ENCODE results near the gene TLCD3B. TPM values are rescaled to one million over a fixed set of nuclear protein-coding genes. Genes with fewer than 3 reads are reported as not detected.
"Not testable (repeated sequence)": the region's sequence is repeated elsewhere in the genome, so short reads cannot be mapped to it uniquely, and the experiment has no call there.

TLCD3B gene
- polyA plus RNA-seq, 2 donors, result 0.04 to 0.16 TPM

DNA sequence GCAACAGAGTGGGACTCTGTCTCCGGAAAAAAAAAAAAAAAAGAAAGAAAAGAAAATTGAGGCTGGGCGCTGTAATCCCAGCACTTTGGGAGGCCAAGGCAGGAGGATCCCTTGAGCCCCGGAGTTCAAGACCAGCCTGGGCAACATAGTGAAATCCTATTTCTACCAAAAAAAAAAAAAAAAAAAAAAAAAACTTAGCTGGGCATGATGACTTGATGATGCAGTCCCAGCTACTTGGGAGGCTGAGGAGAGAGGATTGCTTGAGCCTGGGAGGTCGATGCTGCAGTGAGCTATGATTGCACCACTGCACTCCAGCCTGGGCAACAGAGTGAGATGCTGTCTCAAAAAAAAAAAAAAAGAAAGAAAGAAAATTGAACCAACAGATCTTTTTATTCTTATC is 13.1 kb downstream of the TLCD3B start:
- H3K27me3 ChIP-seq (ENCODE audit: control insufficient read depth in 1 of 2, insufficient read depth in 2 of 2, low read length in 2 of 2); H3K4me1 ChIP-seq (ENCODE audit: control insufficient read depth in 2 of 2, insufficient read depth in 2 of 2, low read length in 1 of 2); H3K9me3 ChIP-seq (ENCODE audit: control insufficient read depth in 2 of 2, insufficient read depth in 1 of 2, low read depth in 1 of 2, low read length in 1 of 2); H3K4me3 ChIP-seq (ENCODE audit: low read depth in 1 of 2, low read length in 2 of 2); H3K36me3 ChIP-seq (ENCODE audit: control insufficient read depth in 2 of 2, insufficient read depth in 2 of 2, low read length in 1 of 2); H3K27ac ChIP-seq (ENCODE audit: low read depth in 2 of 2, low read length in 1 of 2): not testable (repeated sequence)
- 82 to 88% methylated on average over 3 to 4 of the region's 4 CpGs for WGBS, 2 donors

DNA sequence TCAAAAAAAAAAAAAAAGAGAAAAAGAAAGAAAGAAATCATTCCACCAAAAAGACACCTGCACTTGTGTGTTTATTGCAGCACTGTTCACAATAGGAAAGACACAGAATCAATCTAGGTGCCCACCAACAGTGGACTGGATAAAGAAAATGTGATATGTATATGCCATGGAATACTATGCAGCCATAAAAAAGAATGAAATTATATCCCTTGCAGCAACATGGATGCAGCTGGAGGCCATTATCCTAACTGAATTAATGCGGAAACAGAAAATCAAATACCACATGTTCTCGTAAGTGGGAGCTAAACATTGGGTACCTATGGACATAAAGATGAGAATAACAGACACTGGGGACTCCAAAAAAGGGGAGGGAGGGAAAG is 13.8 kb downstream of the TLCD3B start:
- 95 to 96% methylated on average over 2 of the region's 2 CpGs for WGBS, 2 donors
- Histone ChIP-seq H3K4me3 (ENCODE audit: low read depth in 1 of 2, low read length in 2 of 2) (no peak overlapping the region), H3K4me1 (ENCODE audit: control insufficient read depth in 2 of 2, insufficient read depth in 2 of 2, low read length in 1 of 2) (peaks cover 0 to 7% of the 10 kb centered on the region in 2 donors), H3K27ac (ENCODE audit: low read depth in 2 of 2, low read length in 1 of 2) (no peak overlapping the region), H3K36me3 (ENCODE audit: control insufficient read depth in 2 of 2, insufficient read depth in 2 of 2, low read length in 1 of 2) (no peaks in the 10 kb centered on the region), H3K9me3 (ENCODE audit: control insufficient read depth in 2 of 2, insufficient read depth in 1 of 2, low read depth in 1 of 2, low read length in 1 of 2) (no peaks in the 10 kb centered on the region), H3K27me3 (ENCODE audit: control insufficient read depth in 1 of 2, insufficient read depth in 2 of 2, low read length in 2 of 2) (no peaks in the 10 kb centered on the region)

DNA sequence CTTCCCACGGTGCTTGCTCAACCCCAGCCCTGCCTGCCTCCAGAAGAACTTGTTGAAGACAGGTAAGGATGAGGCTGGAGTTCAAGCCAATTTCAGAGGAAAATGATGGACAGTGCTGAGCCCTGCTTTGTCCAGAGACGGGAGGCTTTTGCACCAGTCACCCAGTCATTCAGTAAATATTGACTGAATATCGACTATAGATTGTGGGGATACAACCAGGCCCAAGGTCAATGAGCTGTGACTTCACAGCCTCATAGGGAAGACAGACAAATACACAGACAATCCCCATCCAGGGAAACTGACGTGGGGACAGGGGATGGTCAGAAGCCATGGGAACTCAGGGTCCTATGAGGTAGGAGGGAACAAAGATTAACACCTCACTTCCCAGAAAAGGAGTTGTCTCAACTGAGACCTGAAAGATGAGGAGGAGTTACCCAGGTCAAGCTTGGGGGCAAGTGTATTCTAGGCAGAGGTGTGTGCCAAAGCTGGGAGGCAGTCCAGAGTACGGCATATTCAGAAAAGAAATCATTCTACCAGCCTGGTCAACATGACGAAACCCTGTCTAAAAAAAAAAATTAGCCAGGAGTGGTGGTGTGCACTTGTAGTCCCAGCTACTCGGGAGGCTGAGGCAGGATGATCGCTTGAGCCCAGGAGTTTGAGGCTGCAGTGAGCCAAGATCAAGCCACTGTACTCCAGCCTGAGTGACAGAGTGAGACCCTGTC is 14.4 kb downstream of the TLCD3B start:
- Histone ChIP-seq H3K9me3 (ENCODE audit: control insufficient read depth in 2 of 2, insufficient read depth in 1 of 2, low read depth in 1 of 2, low read length in 1 of 2) (no peaks in the 10 kb centered on the region), H3K36me3 (ENCODE audit: control insufficient read depth in 2 of 2, insufficient read depth in 2 of 2, low read length in 1 of 2) (no peaks in the 10 kb centered on the region), H3K27ac (ENCODE audit: low read depth in 2 of 2, low read length in 1 of 2) (no peak overlapping the region), H3K4me1 (ENCODE audit: control insufficient read depth in 2 of 2, insufficient read depth in 2 of 2, low read length in 1 of 2) (peaks cover 0 to 6% of the 10 kb centered on the region in 2 donors), H3K27me3 (ENCODE audit: control insufficient read depth in 1 of 2, insufficient read depth in 2 of 2, low read length in 2 of 2) (peaks cover 0 to 3% of the 10 kb centered on the region in 2 donors), H3K4me3 (ENCODE audit: low read depth in 1 of 2, low read length in 2 of 2) (no peak overlapping the region)
- WGBS, 2 donors, result 70 to 72% methylated on average over 8 of the region's 8 CpGs

DNA sequence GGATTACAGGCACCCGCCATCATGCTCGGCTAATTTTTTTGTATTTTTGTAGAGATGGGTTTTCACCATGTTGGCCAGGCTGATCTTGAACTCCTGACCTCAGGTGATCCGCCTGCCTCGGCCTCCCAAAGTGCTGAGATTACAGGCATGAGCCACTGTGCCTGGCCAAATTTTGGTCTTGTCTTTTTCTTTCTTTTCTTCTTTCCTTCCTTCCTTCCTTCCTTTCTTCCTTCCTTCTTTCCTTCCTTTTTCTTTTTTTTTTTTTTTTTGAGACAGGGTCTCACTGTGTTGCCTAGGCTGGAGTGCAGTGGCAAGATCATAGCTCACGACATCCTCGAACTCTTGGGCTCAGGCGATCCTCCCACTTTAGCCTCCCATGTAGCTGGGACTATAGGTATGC is 15.6 kb downstream of the TLCD3B start:
- H3K9me3 ChIP-seq (ENCODE audit: control insufficient read depth in 2 of 2, insufficient read depth in 1 of 2, low read depth in 1 of 2, low read length in 1 of 2); H3K4me3 ChIP-seq (ENCODE audit: low read depth in 1 of 2, low read length in 2 of 2); H3K36me3 ChIP-seq (ENCODE audit: control insufficient read depth in 2 of 2, insufficient read depth in 2 of 2, low read length in 1 of 2); H3K27ac ChIP-seq (ENCODE audit: low read depth in 2 of 2, low read length in 1 of 2); H3K4me1 ChIP-seq (ENCODE audit: control insufficient read depth in 2 of 2, insufficient read depth in 2 of 2, low read length in 1 of 2): not testable (repeated sequence)
- WGBS, 2 donors, result 87 to 89% methylated on average over 7 of the region's 7 CpGs
- peaks cover 0 to 11% of the 10 kb centered on the region in 2 donors for H3K27me3 ChIP-seq (ENCODE audit: control insufficient read depth in 1 of 2, insufficient read depth in 2 of 2, low read length in 2 of 2)

DNA sequence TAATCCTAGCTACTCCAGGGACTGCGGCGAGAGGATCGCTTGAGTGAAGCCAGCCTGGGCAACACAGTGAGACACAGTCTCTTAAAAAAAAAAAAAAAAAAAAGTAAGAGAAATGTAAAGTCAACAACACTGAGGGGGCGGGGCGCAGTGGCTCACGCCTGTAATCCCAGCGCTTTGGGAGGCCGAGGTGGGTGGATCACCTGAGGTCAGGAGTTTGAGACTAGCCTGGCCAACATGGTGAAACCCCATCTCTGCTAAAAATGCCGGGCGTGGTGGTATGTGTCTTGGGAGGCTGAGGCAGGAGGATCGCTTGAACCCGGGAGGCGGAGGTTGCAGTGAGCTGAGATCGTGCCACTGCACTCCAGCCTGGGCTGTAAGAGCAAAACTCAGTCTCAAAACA is 18.5 kb downstream of the TLCD3B start:
- H3K9me3 ChIP-seq (ENCODE audit: control insufficient read depth in 2 of 2, insufficient read depth in 1 of 2, low read depth in 1 of 2, low read length in 1 of 2); H3K27ac ChIP-seq (ENCODE audit: low read depth in 2 of 2, low read length in 1 of 2); H3K4me3 ChIP-seq (ENCODE audit: low read depth in 1 of 2, low read length in 2 of 2); H3K36me3 ChIP-seq (ENCODE audit: control insufficient read depth in 2 of 2, insufficient read depth in 2 of 2, low read length in 1 of 2): not testable (repeated sequence)
- peaks cover 0 to 15% of the 10 kb centered on the region in 2 donors for H3K27me3 ChIP-seq (ENCODE audit: control insufficient read depth in 1 of 2, insufficient read depth in 2 of 2, low read length in 2 of 2)
- H3K4me1 ChIP-seq (ENCODE audit: control insufficient read depth in 2 of 2, insufficient read depth in 2 of 2, low read length in 1 of 2), result peaks cover 6 to 12% of the 10 kb centered on the region in 2 donors
- WGBS, 2 donors, result 83 to 85% methylated on average over 14 of the region's 14 CpGs

DNA sequence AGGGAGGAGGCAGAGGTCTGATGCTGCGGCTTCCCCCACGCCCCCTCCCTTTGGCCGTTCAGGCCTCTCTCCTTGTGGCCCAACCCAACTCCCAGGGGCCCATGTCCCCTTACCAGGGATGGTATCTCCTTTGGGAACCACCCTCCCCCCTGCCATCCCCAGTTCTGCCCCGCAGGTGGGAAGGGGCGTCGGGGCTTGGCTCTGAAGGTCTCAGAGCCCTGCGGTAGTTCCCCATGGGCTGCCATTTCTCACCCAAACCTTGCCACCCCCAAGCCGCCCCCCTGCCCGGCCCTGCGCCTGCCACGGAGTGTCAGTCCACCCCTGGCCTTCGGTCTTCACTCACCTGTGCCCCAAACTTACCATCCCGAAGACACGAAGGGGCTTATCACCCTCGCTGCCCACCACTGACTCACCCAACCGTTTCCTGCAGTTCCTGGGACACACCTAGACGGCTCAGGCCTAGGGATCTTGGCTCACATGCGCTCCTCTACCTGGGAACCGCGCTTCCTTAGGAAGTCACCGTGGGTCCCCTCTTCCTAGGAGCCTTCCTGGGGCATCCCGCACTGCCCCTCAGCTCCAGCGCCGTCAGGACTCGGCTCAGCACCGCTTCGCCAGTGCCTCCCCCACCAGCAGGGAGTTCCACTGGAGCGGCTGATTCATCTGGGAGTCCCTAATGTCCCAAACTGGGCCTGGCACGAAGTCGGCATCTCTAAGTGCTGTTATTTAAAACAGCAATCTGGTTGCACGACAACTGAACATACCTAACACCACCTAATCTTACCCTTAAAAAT is 19.2 kb downstream of the TLCD3B start:
- 28 to 32% methylated on average over 31 of the region's 31 CpGs for WGBS, 2 donors
- Histone ChIP-seq H3K27me3 (ENCODE audit: control insufficient read depth in 1 of 2, insufficient read depth in 2 of 2, low read length in 2 of 2) (peaks cover 0 to 15% of the 10 kb centered on the region in 2 donors), H3K27ac (ENCODE audit: low read depth in 2 of 2, low read length in 1 of 2) (no peak overlapping the region), H3K4me1 (ENCODE audit: control insufficient read depth in 2 of 2, insufficient read depth in 2 of 2, low read length in 1 of 2) (peaks cover 6 to 12% of the 10 kb centered on the region in 2 donors), H3K36me3 (ENCODE audit: control insufficient read depth in 2 of 2, insufficient read depth in 2 of 2, low read length in 1 of 2) (no peaks in the 10 kb centered on the region), H3K9me3 (ENCODE audit: control insufficient read depth in 2 of 2, insufficient read depth in 1 of 2, low read depth in 1 of 2, low read length in 1 of 2) (no peaks in the 10 kb centered on the region), H3K4me3 (ENCODE audit: low read depth in 1 of 2, low read length in 2 of 2) (peak overlapping the region in 1 of 2 donors; percentile 36)

DNA sequence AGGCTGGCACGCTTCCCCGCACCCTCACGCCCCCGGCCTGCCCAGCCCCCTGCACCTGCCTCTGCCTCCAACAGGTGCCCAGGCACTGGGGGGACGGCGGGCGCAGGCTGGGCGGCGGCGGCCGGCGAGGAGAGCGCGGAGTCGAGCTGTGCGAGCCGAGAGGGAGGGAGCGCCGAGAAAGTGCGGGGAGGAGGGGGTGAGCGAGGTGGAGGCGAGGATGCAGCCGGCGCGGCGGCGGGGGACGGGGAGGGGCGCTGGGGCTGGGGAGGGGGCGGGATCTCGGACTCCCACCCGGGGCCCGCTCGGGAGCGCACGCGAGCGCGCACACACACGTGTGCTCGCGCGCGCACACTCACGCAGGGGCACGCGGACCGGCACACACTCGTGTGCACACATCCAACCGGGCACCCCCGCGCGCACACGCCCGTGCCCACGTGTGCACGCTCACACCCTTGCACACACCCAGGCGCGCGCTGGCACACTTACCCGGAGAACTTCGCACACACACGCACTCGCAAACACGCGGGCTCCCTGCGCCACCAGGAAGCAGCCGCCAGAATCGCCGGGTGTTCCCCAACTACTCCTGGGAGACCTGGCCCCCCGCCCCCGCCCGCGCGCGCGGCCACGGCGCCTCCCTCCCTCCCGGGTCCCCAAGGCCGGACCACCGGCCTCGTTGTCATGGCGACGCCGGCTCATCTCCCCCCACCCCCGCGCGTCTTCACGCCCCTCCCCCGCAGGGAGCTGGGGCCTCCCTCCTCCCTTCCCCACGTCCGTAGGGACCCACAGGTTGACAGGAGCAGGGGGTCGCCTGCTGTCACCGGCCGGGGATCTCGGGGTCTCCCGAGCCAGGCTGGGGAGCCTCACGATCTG is 20.0 kb downstream of the TLCD3B start, which contains the start of gene DOC2A:
Gene DOC2A (minus strand): TSS at position 184 of the 870 bp plus-strand sequence. CDS start 805 bp downstream, outside the sequence.
- 1% methylated on average over 49 to 98 of the region's 99 CpGs for WGBS, 2 donors
- Histone ChIP-seq H3K36me3 (ENCODE audit: control insufficient read depth in 2 of 2, insufficient read depth in 2 of 2, low read length in 1 of 2) (peaks cover 0 to 2% of the 10 kb centered on the region in 2 donors), H3K4me1 (ENCODE audit: control insufficient read depth in 2 of 2, insufficient read depth in 2 of 2, low read length in 1 of 2) (peaks cover 6 to 12% of the 10 kb centered on the region in 2 donors), H3K9me3 (ENCODE audit: control insufficient read depth in 2 of 2, insufficient read depth in 1 of 2, low read depth in 1 of 2, low read length in 1 of 2) (no peaks in the 10 kb centered on the region), H3K4me3 (ENCODE audit: low read depth in 1 of 2, low read length in 2 of 2) (peak within 1 kb of the TSS; percentile 27 to 36), H3K27ac (ENCODE audit: low read depth in 2 of 2, low read length in 1 of 2) (no peak within 1 kb of the TSS), H3K27me3 (ENCODE audit: control insufficient read depth in 1 of 2, insufficient read depth in 2 of 2, low read length in 2 of 2) (peaks cover 0 to 15% of the 10 kb centered on the region in 2 donors)

DNA sequence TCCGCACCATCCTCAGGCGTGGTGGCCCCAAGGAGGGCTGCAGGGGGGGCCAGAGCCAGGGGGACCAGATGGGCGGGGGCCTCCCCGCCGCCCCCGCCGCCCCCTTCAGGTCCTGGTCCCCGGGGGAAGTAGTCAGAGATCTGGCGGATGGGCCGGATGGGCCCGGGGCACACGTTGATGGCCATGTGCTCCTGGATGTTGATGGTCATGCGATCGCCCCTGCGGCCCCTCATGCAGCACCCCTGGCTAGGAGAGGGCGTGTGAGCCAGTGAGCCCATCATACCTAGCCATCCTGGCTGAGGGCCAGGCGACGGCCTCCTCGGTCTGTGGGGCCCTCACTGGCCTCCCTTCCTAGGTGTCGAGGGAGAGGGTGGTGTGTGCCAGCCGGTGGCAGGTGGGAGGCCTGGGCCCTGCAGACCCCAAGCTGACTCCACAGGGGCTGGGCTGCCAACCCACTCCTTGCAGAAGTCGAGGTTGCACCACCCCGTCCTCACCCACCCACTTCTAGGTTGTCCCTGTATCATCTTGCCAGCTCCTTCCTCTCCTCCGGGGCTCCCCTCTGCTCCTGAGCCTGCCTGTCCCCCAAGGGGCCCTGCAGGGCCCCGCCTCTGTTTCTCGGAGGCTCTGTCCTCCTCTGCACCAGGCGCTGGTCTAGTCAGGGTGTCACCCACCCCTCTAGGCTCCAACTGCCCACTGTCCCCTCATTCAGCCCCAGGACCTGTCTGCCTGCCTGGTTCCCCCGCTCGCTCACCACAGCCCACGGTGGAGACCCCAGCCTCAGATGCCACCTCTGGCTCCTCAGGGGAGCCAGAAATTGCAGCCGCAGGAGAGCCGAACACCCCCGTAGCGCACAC is 20.9 kb downstream of the TLCD3B start:
- Histone ChIP-seq H3K4me1 (ENCODE audit: control insufficient read depth in 2 of 2, insufficient read depth in 2 of 2, low read length in 1 of 2) (peaks cover 6 to 12% of the 10 kb centered on the region in 2 donors), H3K27me3 (ENCODE audit: control insufficient read depth in 1 of 2, insufficient read depth in 2 of 2, low read length in 2 of 2) (peaks cover 0 to 15% of the 10 kb centered on the region in 2 donors), H3K27ac (ENCODE audit: low read depth in 2 of 2, low read length in 1 of 2) (no peak overlapping the region), H3K9me3 (ENCODE audit: control insufficient read depth in 2 of 2, insufficient read depth in 1 of 2, low read depth in 1 of 2, low read length in 1 of 2) (no peaks in the 10 kb centered on the region), H3K4me3 (ENCODE audit: low read depth in 1 of 2, low read length in 2 of 2) (peak overlapping the region in 1 of 2 donors; percentile 36), H3K36me3 (ENCODE audit: control insufficient read depth in 2 of 2, insufficient read depth in 2 of 2, low read length in 1 of 2) (peaks cover 0 to 2% of the 10 kb centered on the region in 2 donors)
- WGBS, 2 donors, result 18 to 21% methylated on average over 31 to 34 of the region's 34 CpGs

Data from esophagus (tissue), 2 donors.